IPS DF 19.7 (cell line): Measurements from ENCODE around the gene LARP4B.

Source experiments
- DNase-seq: peaks from one replicate; pipeline ENCODE4 v3.0.0-alpha.2; 2013; ENCODE audit warnings: low read depth, low spot score

Gene LARP4B

DNA sequence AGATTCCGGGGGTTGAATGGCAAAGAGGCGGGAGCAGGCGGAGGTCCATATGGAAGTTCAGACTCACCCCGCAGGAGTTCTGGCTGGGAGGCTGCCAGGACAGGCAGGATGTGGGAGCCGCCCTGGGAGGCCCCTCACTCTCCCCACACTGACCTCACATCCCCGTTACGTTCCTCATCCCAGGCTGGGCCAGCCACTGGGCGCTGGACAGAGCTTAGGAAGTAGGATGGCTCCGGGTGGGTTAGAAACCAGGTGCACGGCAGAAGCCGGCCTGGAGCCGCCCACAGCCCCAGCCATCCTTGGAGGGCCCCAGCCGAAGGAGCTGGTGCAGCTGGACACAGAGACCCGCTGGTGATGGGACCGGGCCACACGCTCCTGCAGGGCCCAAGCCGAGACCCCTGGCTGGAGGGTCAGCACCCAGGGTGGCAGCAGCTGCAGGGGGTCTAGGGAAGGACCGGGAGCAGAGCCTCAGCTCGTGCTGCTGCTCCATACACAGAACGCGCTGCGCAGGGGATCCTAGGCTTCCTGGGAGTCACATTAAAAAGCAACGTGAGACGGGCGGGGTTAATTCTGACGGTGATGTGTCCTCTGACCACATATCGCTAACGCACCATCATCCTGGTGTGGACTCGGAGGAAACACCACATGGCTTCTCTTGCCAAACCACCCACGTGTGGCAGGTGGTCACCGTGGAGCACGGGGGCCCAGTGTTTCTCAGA, 143.4 kb downstream of the LARP4B start:
- no peak for DNase-seq

DNA sequence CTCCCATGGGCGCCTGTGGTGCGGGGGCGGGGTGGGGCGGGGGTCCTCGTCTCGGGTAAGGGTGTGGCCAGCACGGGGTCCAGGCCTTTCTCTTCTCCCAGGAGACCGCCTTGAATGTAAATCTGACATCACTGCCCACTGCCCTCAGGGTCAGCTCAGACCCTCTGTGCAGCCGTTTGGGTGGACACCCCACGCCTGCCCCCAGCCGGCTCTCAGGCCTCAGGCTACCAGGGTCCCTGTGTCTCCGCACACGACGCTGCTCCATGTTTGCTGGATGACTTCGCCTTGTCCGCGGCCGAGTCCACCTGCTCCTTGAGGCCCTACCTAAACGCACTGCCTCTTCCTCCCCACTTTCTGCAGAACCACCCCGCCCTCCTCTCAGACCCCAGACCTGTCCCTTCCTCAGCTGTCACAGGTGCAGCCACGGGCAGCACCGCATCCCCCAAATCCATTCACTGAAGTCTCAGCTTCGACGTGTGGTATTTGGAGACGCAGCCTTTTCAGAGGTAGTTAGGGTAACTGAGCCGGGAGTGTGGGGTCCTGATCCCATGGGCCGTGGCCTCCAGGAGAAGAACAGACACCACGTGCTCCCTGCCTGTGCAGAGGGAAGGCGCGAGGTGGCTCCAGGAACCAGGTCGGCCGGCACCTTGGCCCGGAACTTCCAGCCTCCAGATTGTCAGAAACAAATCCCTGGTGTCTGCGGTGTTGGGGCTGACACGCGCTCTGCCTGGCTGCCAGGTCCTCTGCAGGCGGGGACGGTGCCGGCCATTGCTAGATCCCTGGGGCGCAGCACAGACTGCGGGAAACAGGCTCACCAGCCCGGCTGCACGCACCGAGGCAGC, 144.7 kb downstream of the LARP4B start:
- DNase-seq, result no peak

DNA sequence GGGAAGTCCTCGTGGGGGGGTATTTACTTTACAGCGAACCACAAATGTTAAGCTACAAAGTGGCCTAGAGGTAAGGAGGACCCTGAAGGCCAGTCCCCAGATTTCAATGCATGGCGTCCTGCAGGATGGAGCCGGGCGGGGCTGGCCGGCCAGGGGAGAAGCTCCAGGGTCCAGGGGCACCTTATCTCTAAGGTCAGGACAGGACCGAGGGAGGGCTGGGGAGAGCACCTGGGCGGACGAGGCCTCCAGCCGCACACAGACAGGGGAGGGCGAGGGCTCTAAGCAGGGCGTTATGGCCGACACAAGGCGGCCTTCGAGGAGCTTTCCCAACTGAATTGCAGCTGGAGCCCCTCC, 145.7 kb downstream of the LARP4B start:
- DNase-seq, result no peak

DNA sequence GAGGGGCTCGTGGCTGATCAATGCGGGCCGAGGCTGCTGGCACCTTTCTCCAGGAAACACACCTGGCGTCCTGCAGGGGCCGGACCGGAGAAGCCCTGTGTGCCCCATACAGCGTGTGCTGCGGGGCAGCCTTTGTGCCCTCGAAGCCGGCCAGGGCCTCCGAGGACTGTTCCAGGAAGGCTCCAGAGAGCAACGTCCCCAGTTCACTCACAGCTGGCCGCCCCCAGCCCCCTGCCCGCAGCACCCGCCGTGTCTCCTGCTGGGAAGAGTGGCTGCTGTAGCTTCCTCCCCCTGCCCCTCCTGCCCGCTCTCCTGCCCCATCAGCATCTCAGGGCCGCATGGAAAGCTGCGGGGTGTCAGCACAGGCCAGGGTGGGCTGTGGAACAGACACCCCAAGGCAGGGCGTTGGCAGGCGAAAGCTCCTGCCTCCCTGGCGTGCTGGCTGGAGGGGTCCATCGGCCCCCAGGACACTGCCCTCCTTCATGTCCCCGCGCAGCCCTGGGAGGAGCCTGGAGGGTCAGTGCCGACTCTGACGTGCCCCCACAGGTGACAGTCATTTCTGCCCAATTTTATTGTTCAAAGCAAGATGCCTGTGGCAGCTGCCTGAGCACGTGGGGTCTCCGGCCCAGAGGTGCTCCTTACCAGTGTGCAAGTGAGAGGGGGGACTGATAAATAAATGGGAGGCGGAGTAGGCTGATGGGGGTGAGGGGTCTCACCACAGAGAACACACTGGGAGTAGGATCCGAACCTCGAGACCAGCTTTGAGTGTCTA, 146.2 kb downstream of the LARP4B start:
- DNase-seq, result no peak

DNA sequence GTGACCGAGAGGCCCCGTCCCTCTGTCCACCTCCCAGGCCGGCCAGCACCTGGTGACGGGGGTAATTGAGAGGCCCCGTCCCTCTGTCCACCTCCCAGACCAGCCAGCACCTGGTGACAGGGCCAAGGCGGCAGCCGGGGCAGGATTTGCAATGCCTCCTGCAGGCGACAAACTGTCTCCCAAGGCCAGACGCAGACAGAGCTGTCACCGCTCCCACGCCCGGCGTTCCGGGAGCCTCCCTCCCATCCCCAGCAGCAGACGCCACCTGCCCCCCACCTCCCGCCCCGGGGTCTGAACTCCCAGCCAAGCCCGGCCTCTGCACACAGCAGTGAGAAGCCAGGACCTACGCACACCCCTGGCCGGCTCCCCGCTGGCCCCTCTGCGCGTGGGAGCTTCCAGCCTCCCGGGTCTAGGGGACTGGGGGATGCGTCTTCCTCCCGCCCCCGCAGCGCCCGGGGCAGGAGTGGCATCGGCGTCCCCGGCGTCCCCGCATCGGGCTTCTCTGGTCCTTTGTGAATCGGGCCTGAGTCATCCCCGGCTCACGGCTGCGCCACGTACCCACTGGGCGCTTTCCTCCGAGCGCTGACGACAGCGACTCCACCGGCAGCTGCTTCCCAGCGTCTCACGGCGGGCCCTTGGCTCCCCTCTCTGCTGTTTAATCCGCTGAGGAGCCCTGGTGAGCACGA, 147.0 kb downstream of the LARP4B start:
- no peak for DNase-seq

DNA sequence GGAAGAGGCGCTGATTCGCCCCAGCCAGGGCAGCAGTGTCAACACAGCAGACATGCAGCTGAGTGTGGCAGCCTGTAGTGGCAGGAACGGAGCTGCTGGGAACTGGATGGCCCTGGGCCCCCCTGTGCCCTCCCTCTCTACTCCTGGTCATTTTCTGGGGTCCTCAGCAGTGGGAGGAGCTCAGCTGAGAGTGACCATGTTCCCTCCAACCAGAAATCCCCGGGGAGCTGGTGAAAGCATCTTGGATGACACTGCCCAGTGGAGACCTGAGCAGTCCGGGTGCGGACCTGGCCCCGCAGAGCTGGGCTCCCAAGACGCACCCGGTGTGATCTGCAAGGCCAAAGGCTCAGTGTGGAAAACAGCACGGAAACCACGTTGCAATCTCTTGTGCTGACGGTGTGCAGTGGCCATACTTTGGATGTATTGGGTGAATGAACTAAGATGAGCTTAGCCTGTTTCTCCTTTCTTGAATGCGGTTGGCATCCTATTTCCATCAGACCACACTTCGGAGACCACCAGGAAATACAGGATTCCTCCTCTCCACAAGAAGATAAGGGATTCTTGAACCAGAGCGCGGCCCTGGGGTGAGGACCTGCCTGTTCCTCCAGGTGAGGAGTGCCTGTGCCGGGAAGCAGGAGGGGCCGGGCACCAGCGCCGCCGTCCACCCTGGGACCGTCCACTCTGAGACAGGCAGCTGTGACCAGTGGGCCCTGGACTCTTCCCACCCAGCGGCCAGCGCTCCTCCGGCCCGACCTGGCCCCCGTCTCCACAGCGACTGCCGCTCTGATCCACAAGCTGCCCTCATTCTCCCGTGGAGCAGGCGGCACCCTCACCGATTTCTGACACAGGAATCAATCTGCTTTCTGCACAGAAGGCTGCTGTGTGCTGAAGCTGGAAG, 148.5 kb downstream of the LARP4B start:
- no peak for DNase-seq

DNA sequence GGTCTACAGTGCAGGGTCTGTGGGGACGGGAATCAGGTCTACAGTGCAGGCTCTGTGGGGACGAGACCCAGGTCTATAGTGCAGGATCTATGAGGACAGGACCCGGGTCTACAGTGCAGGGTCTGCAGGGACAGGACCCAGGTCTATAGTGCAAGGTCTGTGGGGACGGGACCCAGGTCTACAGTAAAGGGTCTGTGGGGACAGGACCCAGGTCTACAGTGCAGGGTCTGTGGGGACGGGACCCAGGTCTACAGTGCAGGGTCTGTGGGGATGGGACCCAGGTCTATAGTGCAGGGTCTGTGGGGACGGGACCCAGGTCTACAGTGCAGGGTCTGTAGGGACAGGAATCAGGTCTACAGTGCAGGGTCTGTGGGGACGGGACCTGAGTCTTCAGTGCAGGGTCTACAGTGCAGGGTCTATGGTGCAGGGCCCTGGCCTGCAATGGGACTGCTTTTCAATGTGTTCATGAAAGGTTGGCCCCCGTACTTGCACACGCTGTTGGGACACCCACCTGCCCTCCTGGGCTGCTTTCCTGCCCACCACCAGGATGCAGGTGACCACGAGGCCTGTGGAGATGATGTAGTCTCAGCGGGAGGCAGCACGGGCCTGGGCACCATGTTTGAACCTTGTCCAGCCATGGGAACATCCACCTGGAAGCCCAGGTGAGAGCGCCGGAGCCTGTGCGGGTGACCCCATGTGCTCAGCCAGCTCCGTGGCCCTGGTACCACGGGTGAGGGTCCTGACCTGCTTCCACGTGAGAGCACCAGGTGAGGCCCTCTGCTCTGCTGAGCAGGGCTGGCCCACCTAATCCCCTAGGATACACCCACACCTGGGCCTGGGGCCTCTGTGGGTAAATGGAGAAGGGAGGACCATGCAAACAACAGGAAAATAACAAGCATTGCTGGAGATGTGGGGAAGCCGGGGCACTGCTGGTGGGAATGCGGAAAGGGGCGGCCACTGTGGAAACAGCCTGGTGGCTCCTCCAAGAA, 150.7 kb downstream of the LARP4B start:
- no peak for DNase-seq

DNA sequence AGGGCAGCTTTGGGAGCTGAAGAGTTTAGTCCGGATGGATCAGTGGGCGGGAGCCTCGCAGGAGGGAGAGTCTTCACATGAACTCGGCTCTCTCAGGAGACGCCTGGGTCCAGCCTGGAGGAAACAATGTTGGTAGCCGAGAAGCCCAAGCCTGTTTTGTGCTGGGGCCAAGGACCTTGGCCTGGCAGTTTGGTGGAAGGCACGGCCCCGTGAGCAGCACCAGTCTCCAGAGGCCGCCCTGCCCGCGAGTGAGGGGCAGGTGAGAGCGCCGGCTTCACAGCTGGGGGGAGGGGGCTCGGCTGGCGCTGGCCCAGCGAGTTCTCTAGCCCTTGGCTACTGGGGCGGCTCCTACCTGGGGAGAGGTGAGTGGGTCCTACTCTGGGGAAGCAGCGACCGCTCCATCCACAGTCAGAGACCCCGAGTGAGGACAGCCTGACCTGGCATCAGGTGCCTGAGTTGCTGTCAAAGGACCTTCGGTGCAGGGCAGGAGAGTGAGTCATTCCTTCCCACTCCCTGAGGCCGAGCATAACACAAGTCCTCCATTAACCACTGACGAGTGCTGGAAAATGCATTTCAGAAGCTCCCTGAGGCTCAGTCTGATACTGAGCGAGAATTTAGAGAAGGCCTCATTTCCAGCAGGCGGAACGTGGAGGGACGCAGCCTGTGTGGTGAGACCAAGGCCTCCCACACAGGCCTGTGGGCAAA, 152.7 kb downstream of the LARP4B start:
- no peak for DNase-seq

DNA sequence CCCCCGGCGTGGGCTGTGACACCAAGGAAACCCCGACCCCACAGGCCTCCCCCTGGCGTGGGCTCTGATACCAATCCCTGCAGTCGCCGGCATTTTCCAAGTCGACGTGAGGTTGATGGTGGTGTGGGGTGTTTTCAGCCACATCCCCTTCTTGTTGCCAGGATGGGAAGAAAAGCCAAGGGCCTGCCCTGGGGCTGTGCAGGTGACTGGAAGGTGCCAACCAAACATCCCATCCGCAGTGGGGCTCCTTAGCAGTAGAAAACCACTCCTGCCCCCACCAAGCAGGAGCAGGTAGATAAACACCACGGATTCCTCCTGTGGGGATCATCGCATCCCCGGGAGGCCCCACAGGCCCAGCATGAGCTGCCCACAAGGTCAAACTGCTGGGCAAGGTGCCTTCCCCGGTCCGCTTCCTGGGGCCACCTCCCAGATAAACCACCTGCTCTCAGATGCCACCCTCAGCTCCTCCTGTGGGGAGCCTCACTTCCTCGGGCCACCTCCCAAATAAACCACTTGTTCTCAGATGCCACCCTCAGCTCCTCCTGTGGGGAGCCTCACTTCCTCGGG, 153.5 kb downstream of the LARP4B start:
- DNase-seq, result no peak

DNA sequence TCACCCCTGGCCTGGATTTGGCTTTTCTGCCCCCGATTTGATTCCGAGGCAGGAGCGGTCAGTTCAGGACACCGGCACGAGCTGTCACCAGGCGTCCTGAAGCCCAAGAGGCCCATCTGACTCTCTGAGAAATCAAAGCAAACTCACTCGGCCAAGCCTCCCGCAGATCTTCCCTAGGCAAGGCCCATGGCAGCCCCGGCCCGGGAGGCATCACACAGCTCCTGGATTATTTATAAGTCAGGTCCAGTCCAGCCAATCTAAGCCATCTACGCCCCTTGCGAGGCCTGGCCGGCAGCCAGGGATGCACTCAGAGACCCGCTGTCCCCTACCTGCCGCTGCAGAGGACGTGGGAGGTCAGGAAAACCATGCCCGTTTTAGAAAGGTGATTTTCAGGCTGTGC, 154.7 kb downstream of the LARP4B start:
- no peak for DNase-seq

DNA sequence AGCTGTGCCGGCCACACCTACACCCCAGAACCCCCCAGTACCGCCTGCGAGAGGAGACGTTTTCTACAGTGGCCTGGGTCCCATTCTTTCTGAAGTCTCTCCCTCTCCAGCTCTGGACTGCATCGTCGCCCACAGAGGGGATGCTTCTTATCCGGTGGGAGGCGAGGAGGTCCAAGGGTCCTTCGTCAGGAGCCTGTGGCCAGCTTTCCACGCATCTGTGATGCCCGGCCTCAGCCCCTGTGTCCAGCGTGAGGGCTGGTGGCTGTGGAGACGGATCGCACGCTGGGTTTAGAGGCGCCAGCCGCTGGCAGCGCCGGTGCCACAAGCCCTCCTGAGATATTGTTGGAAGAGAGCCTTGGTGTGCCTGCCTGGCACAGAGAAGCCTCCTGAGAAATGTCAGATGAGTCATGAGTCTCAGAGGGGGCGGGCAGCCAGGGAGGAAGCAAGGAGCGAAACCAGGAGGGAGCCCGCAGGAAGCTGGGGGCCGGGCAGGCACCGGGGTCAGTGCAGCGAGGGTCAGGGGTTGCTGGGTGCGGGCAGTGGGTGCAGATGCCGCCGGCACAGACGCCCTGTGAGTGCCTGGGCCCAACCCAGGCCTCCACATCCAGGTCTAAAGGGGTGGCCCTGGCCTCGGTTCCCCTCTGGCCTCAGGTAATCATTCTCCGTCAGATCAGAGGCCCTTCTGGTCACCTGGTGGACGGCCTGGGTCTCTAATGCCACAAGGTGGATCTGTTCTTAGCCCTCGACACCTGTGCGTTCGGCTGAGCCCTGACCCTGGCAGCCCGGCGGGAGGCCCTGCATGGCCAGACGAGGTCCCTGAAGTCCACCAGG, 156.0 kb downstream of the LARP4B start:
- no peak for DNase-seq

DNA sequence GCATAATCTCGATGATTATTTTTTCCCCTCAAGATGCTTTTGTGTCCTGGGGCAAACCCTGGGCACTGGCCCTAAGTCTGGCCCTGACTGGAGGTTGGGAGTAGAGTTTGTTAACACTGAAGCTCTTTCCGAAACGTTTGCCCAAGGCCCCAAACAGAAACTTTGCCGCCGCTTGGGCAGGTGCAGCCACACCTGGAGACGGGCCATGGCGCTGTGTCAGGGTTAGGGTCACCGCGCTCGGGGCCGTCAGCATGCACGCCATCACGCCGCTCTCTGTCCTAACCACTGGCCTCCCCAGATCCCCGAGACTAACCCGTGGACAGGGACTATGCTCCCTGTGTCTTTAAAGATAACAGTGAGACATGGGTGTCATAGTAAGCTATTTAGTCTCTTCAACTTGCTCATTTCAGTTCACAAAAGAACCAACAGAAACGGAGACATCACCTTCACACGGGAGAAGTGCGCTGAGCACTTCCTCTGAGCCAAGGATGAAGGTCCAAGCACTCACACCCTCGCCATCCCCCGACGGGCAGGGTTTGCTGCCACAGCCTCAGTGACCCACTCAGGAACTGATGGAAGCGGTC, 156.8 kb downstream of the LARP4B start:
- no peak for DNase-seq

DNA sequence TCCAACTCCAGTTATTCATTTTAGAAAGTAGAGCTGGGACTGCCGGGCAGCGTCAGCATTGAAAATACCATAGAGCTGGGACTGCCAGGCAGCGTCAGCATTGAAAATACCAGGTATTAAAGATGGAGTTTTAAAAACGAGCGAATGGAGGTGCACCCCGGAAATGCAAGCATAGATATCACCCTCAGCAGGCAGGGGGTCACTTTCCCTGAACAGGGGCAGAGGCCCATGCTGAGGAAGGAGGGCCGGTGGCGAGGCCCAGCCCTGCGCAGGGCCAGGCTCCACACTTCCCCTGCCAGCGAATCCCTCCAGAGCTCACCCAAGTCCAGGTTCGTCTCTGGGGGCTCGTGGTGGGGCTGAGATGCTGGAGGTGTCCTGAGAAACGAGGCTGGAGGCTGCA, 157.3 kb downstream of the LARP4B start:
- DNase-seq, result no peak

DNA sequence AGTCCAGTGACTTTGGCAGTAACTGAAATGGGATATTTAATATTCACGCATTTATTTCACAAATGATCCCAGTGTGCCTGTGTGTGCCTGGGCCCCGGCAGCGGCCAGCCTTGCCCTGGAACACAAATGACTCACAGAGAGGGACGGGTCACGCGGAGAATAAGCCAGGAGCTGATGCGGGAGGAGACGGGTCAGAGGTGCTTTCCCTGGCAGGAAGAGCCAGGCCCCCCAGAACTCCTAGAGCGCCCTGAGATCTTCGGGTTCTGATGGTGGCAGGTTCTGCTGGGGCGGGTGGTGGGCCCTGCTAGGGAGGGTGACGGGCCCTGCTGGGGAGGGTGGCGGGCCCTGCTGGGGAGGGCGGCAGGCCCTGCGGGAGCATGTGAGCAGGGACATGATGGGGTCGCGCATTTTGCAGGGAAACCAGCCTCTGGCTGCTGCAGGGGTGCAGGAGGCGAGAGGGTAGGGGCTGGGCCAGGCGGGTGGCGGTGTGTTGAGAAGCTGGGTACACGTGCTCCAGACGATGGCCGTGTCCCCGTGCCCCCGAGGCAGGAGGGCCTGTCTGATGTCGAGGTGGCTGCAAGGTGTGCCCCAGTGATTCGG, 157.8 kb downstream of the LARP4B start:
- no peak for DNase-seq

DNA sequence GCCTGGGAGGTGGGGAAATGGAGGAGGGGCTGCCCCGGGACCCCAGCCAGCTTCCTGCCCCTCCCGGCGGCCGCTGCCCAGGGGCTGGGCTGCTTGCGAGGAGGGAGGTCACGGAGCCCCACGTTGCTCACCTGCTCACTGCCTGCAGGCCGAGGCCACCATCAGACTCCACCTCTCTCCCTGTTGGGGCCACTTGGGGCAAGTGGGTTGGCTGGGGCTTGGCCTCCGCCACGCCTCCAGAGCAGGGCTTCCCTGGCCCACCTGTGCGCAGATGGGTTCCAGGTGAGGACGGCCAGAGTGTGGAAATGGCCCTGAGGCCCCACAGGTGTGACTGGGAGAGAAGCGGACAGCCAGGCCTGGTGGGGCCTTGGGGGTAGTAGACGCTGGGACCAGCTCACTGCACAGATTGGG, 159.3 kb downstream of the LARP4B start:
- DNase-seq, result no peak

DNA sequence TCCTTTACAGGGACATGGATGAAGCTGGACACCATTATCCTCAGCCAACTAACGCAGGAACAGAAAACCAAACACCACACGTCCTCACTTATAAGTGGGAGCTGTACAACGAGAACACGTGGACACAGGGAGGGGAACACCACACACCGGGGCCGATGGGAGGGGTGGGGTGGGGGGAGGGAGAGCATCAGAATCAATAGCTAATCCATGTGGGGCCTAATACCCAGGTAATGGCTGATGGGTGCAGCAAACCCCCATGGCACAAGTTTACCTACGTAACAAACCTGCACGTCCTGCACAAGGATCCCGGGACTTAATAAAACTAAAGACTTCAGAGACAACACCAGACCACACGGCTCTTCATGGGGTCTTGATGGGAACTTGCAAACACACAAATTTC, 159.9 kb downstream of the LARP4B start:
- DNase-seq, result no peak

DNA sequence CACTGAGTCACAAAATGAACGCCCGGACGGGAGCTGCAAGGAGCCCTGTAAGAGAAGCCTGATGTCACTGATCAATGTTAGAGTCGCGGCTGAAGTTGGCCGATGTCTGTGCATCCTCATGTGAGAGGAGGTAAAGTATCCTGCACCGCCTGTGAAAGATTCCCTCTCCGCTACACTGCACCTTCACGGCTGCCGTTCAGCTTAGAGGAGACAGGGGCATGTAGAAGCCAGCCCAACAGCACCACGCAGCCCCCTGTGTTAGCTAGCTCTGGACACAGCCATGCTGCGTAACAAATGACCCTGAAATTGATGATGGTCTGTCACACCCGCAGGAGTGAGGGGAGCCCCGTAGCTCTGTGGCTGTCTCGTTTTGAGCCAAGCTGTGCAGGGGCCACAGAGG, 160.5 kb downstream of the LARP4B start:
- no peak for DNase-seq
